ENCODE results near the gene RNF144A.
"Not testable (repeated sequence)": the region's sequence is repeated elsewhere in the genome, so short reads cannot be mapped to it uniquely, and the experiment has no call there.

The RNF144A gene, protein sequence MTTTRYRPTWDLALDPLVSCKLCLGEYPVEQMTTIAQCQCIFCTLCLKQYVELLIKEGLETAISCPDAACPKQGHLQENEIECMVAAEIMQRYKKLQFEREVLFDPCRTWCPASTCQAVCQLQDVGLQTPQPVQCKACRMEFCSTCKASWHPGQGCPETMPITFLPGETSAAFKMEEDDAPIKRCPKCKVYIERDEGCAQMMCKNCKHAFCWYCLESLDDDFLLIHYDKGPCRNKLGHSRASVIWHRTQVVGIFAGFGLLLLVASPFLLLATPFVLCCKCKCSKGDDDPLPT

DNA sequence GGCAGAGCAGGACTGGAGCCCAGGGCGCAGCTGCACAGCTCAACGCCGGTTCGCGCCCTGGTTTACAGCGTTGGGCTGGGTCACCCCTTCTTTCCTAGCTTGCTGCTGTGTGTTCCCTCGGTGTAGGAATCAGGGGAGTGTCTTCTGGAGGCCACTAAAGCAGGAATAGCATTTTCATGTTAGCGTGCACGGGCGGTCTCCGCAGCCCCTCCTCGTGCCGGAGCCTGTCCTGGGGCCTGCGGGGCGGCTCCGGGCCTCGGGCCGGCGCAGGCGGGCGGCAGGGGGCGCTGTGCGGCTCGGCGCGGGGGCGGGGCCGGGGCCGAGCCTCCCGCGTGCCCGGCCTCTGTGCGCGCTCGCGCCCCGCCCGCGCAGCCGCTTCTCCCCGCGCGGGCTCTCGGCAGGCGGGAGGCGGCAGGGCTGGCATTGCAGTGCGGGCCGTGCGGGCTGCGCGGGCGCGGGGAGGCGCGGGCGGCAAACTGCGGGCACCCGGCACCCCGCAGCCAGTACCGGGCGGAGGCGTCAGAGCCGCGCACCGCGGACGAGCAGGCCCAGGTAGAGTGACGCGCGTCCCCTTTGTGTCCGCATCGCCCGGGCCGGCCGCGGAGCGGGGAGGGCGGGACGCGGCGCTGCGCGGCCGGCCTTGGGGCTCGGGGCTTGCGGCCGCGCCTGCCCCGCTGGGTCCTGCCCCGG is at the start of gene RNF144A:
Gene RNF144A (plus strand): TSS at position 342 of the 690 bp plus-strand sequence. CDS start 79,515 bp downstream, outside the sequence.
- DNase-seq: peak; percentile 68

DNA sequence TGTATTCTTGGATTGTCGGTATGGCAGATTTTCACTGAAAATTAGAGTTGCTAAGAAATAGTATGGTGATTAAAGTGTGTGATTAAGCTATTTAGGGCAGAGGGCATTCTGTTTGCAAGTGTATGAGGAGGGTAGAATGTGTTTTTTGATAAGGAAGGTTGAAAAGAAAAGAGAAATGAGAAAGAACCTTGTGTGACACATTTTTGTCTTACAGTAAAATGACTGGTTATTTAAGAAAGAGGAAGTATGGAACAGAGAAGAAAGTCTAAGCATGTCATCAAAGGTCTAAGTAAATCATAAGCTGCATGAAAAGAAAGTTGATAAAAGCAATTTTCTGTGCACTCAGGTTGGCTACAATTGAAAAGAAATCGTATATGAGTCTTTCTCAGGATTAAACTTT is 44.8 kb upstream of the RNF144A start:
- no peak for DNase-seq

DNA sequence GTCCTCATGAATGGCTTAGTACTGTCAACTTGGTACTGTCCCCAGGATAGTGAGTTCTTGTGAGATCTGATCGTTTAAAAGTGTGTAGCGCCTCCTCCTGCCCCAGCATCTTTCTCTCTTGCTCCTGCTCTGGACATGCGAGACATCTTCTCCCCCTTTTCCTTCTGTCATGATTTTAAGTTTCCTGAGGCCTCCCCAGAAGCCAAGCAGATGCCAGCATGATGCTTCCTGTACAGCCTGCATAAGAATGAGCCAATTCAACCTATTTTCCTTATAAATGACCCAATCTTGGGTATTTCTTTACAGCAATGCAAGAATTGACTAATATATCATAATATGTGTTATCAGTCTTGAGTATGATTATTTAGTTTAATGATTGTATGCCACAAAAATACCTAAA is 43.2 kb upstream of the RNF144A start:
- DNase-seq: no peak

DNA sequence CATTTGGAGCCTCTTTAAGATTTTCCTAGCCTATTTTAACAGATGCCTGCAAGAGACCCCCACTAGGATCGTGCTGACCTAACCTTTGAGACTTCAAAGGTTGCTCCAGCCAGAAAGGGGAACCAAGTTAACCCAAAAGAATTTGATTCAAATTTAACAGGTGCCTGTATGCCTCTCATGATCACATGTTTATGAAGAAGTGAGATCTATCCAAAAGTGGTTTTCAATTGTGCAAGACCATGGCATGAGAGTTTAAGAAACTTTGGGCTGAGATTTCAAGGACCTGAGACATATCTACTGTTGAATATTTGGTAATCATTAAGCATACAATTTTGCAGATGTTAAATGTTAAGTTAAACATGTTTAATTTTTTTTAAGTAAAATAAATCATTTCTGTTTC is 40.9 kb upstream of the RNF144A start:
- no peak for DNase-seq

DNA sequence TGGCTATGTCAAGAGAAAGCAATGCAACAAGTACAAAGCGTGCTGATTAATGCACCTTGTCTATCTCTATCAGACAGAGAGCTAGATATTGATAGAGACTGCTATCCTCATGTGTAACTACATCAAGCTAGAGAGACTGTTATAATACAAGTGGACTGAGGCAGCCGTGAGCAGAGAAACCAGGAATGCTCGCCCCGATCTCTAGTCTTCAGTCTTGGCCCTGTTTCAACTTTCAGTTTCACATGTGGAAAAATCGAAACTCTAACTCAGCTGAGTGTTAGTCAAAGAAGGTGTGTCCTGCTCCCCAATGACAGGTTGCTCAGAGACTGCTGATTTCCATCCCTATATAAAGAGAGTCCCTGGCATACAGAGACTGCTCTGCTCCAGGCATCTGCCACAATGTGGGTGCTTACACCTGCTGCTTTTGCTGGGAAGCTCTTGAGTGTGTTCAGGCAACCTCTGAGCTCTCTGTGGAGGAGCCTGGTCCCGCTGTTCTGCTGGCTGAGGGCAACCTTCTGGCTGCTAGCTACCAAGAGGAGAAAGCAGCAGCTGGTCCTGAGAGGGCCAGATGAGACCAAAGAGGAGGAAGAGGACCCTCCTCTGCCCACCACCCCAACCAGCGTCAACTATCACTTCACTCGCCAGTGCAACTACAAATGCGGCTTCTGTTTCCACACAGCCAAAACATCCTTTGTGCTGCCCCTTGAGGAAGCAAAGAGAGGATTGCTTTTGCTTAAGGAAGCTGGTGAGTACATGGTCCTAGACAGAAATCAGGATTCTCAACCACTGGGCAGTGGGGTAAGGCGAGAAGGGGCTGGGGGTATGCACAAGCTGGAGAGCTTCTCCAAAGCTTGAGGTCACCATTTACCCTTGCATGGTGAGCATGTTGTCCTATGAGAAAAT is 39.6 kb upstream of the RNF144A start, which contains the start of gene RSAD2:
Gene RSAD2 (plus strand): TSS at position 376 of the 903 bp plus-strand sequence. CDS start 24 bp downstream, at position 400.
- peak; percentile 38 to 42 for DNase-seq

DNA sequence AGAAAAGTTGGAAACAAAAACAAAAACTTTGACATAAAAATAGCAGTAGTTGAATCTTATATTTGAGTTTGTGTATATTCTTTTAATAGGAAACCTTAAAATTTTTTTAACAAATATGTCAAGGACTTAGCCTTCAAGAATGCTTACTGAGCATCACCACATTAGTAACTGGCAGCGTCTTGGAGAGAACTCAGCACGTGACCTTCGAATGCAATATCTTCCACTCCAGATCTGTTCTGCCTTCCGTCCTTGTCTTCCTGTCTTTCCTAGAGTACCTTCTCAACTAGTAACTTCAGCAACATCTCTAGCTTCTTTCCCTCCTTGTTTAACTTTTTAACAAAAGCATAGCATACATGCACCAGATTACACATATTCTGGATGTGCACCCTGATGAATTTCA is 38.7 kb upstream of the RNF144A start:
- DNase-seq: no peak

DNA sequence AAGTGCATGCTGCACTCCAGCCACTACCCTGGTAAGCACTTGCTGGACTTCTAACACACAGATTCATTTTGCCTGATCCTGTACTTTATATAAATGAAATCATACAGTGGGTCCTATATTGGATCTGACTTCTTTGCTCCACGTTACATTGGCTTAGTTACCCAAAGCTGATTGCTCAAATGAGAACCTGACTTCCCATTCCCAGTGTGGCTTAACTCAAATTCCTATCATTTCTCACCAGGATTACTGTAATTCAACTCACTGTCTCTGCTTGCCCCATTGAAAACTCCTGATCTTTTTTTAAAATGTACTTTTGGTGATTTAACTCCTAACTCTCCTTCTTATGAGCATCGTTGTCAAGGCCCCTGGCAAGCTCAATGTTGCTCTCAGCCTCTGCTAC is 38.2 kb upstream of the RNF144A start:
- no peak for DNase-seq

DNA sequence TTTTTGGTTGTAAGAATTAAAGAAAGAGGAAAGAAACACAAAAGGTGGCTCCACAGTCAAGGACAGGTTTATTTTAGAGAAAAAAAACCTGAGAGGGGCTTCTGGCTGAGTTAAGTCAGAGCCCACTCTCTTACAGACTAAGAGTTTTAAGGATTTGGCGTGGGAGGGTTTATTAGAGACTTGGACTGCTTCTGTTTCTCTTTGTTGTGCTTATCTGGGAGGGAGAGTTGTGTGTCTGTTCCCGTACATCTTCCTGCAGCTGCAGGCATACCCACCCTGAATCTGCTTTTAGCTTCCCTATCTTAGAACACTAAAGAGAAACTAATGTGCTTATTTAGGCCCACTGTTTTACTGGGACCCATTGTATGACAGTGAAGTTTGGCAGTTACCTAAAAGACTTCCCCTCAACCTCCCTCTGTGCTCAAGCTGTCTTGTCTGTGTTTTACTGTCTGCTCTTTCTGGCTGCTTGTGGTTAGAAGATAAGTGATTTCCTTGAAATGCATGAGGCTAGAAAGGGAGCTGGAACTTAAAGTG is 36.9 kb upstream of the RNF144A start:
- DNase-seq: peak in 1 of 2 donors; percentile 18

DNA sequence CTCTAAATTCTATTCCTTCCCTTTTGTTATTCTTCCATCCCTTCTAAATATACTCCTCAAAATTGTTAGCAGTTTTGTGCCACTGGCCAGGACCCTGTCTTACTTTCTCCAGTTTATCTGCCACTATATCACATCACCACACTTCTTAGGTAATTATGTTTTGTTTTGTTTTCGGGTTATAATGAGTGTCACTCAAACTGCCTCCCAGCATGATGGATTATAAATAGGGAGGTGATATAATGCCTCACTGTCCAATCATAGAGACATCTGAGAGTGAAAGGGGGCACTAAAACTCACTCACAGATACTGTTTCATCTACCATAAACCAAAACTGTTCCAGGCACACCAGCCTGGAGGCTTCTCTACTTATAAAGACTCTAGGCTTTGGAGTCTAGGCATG is 36.2 kb upstream of the RNF144A start:
- DNase-seq: no peak

DNA sequence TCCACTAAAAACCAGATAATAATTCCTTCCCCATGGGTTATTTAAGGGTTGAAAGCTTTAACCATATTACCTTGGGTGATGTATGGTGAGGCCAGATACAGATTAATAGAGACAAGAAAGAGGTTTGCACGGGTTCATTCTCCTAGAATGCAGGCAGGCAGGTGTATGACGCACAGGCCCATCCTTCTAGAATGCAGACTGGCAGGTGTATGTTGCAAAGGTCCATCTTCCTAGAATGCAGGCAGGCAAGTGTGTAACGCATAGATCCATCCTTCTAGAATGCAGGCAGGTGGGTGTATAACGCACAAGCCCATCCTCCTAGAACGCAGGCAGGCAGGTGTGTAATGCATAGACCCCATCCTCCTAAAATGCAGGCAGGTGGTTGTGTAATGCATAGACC is 35.7 kb upstream of the RNF144A start:
- DNase-seq: no peak

DNA sequence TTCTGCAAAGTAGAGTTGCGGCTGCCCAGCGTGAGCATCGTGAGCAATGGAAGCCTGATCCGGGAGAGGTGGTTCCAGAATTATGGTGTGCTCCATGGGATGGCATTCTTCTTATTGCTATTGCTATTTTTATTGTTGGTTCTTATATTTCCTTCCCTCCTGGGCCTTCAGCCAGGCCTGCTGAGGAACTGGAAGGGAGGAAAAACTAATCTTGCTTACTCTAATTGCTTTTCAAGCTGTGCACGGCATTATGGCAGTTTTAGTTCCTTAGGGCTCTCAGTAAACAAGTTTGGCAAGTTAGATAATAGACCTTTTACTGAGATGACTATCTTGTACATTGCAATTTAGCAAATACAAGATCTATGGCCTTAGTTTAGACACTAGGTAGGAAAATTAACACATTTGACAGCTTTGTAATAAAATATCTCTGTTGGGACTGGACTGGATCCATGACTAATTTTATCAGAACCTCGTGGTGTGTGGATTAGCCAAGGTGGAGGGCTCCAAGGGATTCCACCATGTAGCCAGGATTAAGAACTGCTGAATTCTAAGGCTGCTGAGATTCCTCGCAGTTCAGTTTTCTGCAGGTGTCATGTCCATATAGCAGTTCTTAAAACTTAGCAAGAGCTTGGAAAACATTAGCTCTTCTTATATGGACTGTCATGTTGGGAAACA is 33.6 kb upstream of the RNF144A start:
- no peak for DNase-seq

DNA sequence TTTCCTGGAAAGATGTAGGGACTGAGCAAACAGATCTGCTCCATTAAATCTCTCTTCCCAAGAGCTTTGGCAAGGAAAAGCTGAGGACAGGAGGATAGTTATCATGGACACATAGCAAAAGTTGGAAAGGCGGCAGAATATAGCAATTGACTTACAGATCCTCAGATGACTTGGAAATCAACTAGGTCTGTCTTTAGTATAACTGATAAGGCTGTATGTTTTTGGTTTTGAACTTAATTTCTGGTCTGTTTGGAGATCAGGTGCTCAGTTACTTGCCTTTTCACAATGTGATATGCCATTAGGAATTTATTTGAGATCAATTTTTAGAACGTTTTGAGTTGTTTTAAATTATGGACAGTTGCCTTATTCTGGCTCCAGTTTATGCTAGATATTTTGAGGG is 31.7 kb upstream of the RNF144A start:
- DNase-seq: no peak

DNA sequence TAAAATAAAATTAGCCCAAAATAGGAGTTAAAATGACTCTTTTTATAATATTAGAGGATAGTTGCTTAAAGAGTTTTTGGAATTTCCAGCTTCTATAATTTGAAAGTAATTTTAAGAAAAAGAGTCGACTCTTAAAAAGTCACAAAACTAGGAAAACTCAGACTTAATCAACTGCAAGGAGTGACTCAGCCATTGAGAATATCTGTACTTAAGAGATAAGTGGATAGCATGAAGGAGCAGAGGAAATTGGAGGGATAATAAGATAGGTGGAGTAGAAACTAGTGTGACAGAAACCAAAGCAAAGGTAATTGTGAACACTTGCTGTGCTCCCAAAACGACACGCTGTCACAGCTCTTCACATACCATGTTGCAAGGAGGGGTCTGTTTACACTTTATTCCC is 31.2 kb upstream of the RNF144A start:
- DNase-seq: no peak

DNA sequence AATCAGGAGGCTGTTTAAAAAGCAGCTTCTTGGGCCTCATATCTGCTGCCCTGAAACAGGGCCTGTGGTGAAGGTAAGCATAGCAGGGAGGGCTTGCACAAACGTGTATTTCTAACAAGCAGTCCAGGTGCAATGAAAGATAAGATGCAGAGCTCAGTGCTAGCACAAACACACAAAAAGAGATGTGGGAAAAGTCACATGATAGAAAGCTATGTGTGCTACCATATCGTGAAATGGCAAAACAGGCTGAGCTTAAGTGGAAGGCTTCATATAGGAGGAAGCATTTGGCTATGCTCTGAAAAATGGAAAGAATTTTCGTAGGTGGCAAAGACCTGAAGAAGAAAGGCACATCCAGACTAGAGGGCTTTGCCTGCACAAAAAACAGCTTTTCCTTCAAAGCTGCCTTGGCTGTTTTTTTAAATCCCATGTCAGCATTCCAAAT is 29.4 kb upstream of the RNF144A start:
- no peak for DNase-seq

DNA sequence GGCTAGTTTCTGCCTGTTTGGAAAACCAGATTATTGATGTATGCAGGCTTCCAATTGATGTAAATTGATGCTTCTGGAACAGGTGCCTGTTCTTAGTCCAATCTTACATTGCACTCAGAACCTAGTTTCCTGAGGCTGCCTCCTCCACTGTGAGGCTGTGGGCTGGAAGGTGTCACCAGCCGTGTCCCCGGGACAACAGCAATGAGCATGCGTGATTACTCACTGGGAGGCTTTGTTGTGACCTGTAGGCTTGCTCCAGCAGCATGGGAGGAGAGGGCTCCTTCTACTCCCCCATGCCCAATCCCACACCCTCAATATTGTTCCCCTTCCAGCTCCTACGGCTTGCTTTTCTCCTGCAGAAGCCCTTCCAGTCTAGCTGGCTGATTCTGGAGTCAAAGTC is 28.5 kb upstream of the RNF144A start:
- no peak for DNase-seq

DNA sequence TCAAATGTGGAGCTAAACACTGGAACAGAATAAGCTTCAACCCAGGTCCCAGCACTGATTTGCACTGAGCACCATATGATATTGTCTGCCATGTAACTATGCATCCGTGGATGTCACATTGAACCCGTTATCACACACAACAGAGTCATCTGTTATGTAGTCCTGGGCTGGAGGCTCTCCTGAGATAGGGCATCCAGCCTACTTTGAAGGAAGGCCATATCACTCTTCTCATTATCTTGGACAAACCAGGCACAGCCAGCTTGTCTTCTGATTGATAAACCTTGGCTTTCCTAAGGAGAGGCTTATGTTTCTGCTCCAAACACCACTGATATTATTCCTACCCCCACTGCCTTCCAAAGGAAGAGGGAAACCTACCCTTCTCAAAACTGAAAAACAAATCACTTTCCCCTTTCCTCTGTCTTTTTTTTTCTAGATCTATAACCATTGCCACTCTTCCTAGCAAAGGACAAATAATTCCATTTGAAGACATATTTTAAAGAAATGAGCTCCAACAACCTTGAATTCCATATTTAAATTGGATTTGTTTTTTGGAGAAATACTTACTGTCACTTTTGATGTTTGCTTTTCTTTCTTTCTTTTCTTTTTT is 23.2 kb upstream of the RNF144A start:
- DNase-seq: no peak

DNA sequence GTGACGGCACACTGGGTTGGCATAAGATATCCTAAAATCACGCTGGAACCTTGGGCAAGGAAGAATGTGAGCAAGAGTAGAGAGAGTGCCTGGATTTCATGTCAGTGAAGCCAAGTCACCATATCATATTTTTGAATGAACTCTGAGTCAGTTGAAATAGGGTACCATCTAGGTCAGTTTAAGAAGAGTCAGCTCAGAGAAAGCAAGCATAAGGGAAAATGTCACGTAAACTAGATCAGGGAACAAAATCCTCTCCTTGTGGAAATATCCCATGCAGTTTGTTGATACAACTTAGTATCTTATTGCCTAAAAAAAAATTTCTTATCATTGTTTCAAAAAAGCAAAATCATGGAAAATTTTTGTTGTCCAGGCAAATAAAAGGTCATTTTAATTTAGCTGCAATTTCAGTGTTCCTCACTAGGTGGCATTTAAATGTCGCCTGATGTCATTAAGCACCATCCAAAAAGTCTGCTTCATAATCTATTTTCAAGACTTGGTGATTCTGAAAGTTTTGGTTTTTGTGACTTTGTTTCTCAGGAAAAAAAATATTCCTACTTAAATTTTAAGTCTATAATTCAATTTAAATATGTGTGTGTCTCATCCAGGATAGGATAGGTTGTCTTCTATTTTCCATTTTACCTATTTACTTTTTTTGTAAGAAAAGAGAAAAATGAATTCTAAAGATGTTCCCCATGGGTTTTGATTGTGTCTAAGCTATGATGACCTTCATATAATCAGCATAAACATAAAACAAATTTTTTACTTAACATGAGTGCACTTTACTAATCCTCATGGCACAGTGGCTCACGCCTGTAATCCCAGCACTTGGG is 20.1 kb upstream of the RNF144A start:
- no peak for DNase-seq

DNA sequence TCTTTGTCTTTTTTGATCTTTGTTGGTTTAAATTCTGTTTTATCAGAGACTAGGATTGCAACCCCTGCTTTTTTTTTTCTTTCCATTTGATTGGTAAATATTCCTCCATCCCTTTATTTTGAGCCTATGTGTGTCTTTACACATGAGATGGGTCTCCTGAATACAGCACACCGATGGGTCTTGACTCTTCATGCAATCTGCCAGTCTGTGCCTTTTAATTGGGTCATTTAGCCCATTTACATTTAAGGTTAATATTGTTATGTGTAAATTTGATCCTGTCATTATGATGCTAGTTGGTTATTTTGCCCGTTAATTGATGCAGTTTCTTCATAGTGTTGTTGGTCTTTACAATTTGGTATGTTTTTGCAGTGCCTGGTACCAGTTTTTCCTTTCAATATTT is 14.6 kb upstream of the RNF144A start:
- DNase-seq: not testable (repeated sequence)

DNA sequence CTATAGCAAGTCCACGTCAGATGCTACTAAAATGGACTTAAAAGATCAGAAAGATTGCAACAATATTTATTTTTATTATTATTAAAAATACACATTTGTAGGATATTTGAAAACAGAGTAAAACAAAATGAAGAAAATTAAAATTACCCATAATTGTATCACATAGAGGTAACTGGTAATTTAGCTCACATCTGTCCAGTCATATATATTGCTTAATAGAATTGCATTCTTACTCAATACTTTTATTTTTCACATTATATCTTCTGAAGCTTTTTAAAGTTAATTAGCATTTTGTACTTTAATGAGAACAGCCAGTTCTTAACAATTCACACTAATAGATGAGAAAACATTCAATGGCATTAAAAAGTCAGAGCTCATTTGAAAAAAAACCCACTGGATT is 11.5 kb upstream of the RNF144A start:
- no peak for DNase-seq

DNA sequence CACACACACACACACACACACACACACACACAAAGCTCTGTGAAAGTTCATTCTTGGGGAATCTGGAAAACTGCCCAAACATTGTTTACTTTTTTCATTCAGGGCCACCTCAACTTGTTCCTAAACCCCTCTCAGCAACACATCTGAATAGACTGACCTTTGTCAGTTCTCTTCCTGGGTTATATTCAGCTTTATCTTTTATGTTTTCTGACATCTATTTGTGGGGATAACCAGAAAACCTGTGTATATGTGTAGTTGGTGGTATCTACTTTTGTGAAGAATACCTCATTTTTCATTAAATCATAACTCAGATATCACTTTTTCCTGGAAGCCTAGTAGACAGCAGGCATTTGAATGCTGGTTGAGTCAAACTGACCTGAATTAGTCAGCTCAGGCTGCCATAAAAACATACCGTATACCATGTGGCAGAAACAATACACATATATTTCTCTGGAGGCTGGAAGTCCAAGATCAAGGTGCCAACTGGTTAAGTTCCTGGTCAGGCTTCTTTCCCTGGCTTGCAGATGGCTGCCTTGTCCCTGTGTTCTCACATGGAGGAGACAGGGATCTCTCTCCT is 11.0 kb upstream of the RNF144A start:
- DNase-seq: no peak

DNA sequence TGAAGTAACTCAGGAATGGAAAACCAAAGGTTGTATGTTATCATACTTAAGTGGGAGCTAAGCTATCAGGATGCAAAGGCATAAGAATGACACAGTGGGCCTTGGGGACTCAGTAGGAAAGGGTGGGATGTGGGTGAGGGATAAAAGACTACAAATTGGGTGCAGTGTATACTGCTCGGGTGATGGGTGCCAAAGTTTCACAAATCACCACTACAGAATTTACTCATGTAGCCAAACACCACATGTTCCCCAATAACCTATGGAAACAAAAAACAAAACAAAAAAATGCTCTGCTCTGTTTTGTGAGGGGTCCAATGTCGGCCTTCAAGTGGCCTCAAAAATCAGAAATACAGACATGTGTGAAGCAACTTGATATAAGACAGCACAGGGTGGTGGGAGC is 8.9 kb upstream of the RNF144A start:
- no peak for DNase-seq
